ENCODE data around the gene BPIFB4. TPM values are rescaled to one million over a fixed set of nuclear protein-coding genes. Genes with fewer than 3 reads are reported as not detected.
A peak's percentile ranks its signal among the peaks of the same experiment; 100 is the strongest.
"Not testable (repeated sequence)": the region's sequence is repeated elsewhere in the genome, so short reads cannot be mapped to it uniquely, and the experiment has no call there.

Gene BPIFB4
- total and polyA plus RNA-seq, 2 experiments from 2014 or later, result not detected

DNA sequence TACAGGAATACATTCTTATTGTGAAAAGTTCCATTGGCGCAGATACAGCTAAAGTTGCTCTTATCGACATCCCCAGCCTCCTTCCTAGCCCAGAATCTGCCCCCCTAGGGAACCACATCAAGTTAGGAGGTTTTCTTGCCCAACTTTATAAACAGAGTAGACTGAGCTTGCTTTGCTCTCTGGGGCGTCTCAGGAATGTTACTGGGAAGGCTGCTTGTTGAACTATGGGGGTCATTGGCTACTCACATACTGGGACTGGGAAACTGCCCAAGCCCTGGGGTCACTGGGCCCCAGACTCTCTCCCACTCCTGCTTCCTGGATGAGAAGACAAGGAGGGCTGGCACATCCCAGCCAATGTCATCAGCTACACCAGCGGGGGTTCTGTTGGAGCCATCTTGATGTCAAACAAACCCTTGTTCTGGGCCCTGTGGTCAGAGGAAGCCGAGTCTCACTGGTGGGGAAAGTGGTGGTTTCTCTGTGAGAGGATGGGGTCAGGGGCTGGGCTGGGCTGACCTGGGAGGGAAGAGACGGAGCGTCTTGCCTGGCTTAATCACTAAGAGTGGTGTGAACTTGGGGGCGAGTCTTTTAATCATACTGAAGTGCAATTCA lies 26.0 kb downstream of the BPIFB4 start:
- no peak for DNase-seq
- Histone ChIP-seq H3K9me2 (ENCODE audit: insufficient read depth) (no peaks in the 10 kb centered on the region), H3K9me3 (ENCODE audit: low read depth) (no peaks in the 10 kb centered on the region), H3K27me3 (replicated peaks; ENCODE audit: insufficient read depth) (peaks cover 33% of the 10 kb centered on the region; the same call in 1 of the 2 replicates), H3K4me2 (ENCODE audit: unreplicated experiment) (no peak overlapping the region), H3K4me3 (no peak overlapping the region), H3K79me2 (ENCODE audit: insufficient read depth) (no peaks in the 10 kb centered on the region), H4K20me1 (ENCODE audit: insufficient read depth) (no peaks in the 10 kb centered on the region), H2AFZ (no peak overlapping the region), H3K9ac (no peak overlapping the region), H3K27ac (no peak overlapping the region), H3K4me1 (ENCODE audit: insufficient read depth) (no peaks in the 10 kb centered on the region), H3F3A (ENCODE audit: insufficient read depth) (no peaks in the 10 kb centered on the region), H3K36me3 (ENCODE audit: low read depth) (no peaks in the 10 kb centered on the region)
- in situ Hi-C loops (cut with MboI), result no loop called here
- no peak for TF ChIP-seq EZH2phosphoT487 (IDR thresholded peaks at IDR 0.05; ENCODE audit: insufficient read depth, low read depth)
- TF ChIP-seq EZH2 (IDR thresholded peaks at IDR 0.05; ENCODE audit: insufficient read depth, poor library complexity, severe bottlenecking), result no peak
- 47 to 55% methylated on average over 8 of the region's 8 CpGs for WGBS, 2 experiments (ENCODE audit: low coverage in 1 of 2, low lambda C conversion rate in 2 of 2, missing lambda C conversion rate in 2 of 2)

DNA sequence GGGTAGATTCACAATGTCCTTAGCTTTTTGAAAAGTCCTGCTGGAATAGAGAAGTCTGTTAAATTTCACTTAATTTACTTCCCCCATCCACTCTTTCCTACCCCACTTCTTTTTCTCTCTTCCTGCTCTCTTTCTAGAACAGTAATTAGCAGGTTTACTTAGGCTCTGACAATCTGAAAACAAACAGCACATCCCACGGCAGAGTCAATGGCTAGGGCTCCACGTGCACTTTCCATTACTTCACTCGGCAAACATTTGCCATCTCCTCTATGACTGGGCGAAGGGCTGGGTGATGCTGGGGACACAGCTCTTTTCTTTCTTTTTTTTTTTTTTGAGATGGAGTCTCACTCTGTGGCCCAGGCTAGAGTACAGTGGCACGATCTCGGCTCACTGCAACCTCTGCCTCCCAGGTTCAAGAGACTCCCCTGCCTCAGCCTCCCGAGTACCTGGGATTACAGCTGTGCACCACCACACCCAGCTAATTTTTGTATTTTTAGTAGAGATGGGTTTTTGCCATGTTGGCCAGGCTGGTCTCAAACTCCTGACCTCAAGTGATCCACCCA lies 26.7 kb downstream of the BPIFB4 start:
- H4K20me1 ChIP-seq (ENCODE audit: insufficient read depth); in situ Hi-C loops (cut with MboI); H3K4me1 ChIP-seq (ENCODE audit: insufficient read depth); H3F3A ChIP-seq (ENCODE audit: insufficient read depth); H3K36me3 ChIP-seq (ENCODE audit: low read depth); H3K79me2 ChIP-seq (ENCODE audit: insufficient read depth); H3K9me2 ChIP-seq (ENCODE audit: insufficient read depth); H3K27ac ChIP-seq; H3K9ac ChIP-seq; H3K4me2 ChIP-seq (ENCODE audit: unreplicated experiment); H3K9me3 ChIP-seq (ENCODE audit: low read depth); H3K4me3 ChIP-seq; H2AFZ ChIP-seq: not testable (repeated sequence)
- 31 to 35% methylated on average over 7 of the region's 7 CpGs for WGBS, 2 experiments (ENCODE audit: low coverage in 1 of 2, low lambda C conversion rate in 2 of 2, missing lambda C conversion rate in 2 of 2)
- H3K27me3 ChIP-seq (replicated peaks; ENCODE audit: insufficient read depth), result peaks cover 31% of the 10 kb centered on the region; the same call in 1 of the 2 replicates
- DNase-seq, result peak; percentile 31

- 4 to 22% methylated on average over 2 of the region's 2 CpGs for WGBS, 2 experiments (ENCODE audit: low coverage in 1 of 2, low lambda C conversion rate in 2 of 2, missing lambda C conversion rate in 2 of 2)
- Histone ChIP-seq H3K36me3 (ENCODE audit: low read depth) (no peaks in the 10 kb centered on the region), H3K9me2 (ENCODE audit: insufficient read depth) (no peaks in the 10 kb centered on the region), H3K4me1 (ENCODE audit: insufficient read depth) (no peaks in the 10 kb centered on the region), H2AFZ (no peak overlapping the region), H3F3A (ENCODE audit: insufficient read depth) (no peaks in the 10 kb centered on the region), H4K20me1 (ENCODE audit: insufficient read depth) (no peaks in the 10 kb centered on the region), H3K27ac (no peak overlapping the region), H3K9me3 (ENCODE audit: low read depth) (no peaks in the 10 kb centered on the region), H3K79me2 (ENCODE audit: insufficient read depth) (no peaks in the 10 kb centered on the region), H3K4me3 (no peak overlapping the region), H3K27me3 (replicated peaks; ENCODE audit: insufficient read depth) (peaks cover 30% of the 10 kb centered on the region), H3K9ac (no peak overlapping the region), H3K4me2 (ENCODE audit: unreplicated experiment) (no peak overlapping the region)
- TF ChIP-seq EZH2 (IDR thresholded peaks at IDR 0.05; ENCODE audit: insufficient read depth, poor library complexity, severe bottlenecking) (no peak), EZH2phosphoT487 (IDR thresholded peaks at IDR 0.05; ENCODE audit: insufficient read depth, low read depth) (no peak)
- in situ Hi-C loops (cut with MboI), result no loop called here
- DNase-seq, result no peak
These were observed 29.2 kb downstream of the BPIFB4 start for GRCh38 chr20:33108661-33109060.

DNA sequence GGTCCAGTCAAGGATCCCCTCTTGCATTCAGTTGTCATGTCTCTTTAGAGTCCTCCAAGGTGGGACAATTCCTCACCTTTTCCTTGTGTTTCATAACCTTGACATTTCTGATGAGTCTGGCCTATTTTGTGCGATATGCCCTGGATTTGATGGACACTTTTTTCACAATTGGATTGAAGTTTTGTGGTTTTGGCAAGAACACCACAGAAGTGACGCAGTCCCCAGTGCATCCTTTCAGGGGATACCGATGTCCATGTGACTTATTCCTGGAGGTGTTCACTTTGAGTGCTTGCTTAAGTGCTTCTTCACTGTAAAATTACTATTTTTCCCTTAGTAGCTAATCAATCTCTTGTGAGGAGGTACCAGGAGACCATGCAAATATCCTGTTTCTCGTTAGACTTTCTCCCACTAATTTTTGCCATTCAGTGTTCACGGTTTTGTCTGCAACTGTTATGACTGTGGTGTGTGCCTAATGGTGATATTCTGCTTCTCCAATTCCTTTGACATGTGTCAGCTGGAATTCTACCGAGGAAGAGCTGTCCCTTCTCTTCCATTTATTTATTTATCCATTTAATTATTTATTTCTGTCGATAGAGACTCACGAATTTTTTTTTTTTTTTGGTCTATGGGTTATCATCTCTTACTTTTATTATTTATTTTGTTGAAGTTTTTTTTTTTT lies 30.8 kb downstream of the BPIFB4 start:
- H3K4me3 ChIP-seq, result no peak overlapping the region
- H3K4me1 ChIP-seq (ENCODE audit: insufficient read depth), result no peaks in the 10 kb centered on the region
- TF ChIP-seq EZH2phosphoT487 (IDR thresholded peaks at IDR 0.05; ENCODE audit: insufficient read depth, low read depth) (no peak), EZH2 (IDR thresholded peaks at IDR 0.05; ENCODE audit: insufficient read depth, poor library complexity, severe bottlenecking) (no peak)
- no peaks in the 10 kb centered on the region for H3K36me3 ChIP-seq (ENCODE audit: low read depth)
- no peaks in the 10 kb centered on the region for H3K79me2 ChIP-seq (ENCODE audit: insufficient read depth)
- 60 to 64% methylated on average over 8 of the region's 8 CpGs for WGBS, 2 experiments (ENCODE audit: low coverage in 1 of 2, low lambda C conversion rate in 2 of 2, missing lambda C conversion rate in 2 of 2)
- no peaks in the 10 kb centered on the region for H4K20me1 ChIP-seq (ENCODE audit: insufficient read depth)
- in situ Hi-C loops (cut with MboI), result no loop called here
- H3K9ac ChIP-seq, result no peak overlapping the region
- no peak overlapping the region for H3K4me2 ChIP-seq (ENCODE audit: unreplicated experiment)
- no peaks in the 10 kb centered on the region for H3F3A ChIP-seq (ENCODE audit: insufficient read depth)
- H3K27ac ChIP-seq, result no peak overlapping the region
- no peak for DNase-seq
- no peaks in the 10 kb centered on the region for H3K9me2 ChIP-seq (ENCODE audit: insufficient read depth)
- H3K27me3 ChIP-seq (replicated peaks; ENCODE audit: insufficient read depth), result peaks cover 18% of the 10 kb centered on the region
- no peaks in the 10 kb centered on the region for H3K9me3 ChIP-seq (ENCODE audit: low read depth)
- no peak overlapping the region for H2AFZ ChIP-seq

Data from GM23248 (cell line).